ENCODE data around the gene ZNF555. TPM values are rescaled to one million over a fixed set of nuclear protein-coding genes. Genes with fewer than 3 reads are reported as not detected.

Gene ZNF555
- total and polyA plus RNA-seq, 9 of the 15 experiments (the other 6 are each of a cell fraction or from before 2014, with no cell fraction given) = 2.0 to 6.7 (median 5.4) TPM

DNA sequence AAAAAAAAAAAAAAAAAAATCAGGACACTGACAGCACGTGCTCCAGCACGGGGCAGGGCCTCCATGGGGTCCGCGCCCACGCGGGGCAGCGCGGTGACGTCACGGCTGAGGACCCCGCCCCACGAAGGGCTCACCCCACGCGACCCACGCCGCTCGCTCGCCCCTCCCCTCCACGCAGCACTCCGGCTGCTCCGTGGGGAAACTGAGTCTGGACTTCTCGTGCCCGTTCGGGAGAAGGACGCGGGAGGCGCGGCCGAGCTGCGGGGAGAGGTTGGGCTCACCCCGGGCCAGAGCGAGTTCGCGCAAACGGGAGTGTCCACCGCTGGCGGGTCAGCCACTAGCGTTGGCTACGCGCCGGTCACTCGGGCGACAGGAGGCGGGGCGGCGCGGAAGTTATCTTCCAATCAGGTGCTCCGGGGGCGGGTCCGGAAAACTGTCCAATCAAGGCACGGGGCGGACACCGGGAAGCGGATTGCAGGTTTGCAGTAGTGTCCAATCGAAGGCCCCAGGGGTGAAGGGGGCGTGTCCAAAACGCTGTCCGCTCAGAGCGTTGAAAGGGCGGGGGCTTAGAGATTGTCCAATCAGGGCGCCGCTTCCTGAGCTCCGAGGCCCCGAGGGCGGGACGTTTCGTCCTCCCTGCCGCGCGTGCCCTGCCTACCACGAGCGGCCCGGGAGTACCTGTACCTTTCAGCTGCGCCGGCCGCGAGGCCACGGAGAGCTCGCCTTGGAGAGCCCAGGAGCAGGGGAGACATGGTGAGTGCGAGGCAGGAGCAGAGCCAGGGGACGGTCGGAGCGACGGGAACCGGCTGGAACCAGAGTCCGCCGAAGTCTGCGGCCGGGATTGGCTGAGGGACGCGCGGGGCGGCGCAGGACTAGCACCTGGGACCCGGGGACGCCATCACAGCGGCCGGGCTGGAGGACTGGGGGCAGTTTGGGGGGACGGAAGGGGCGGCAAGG, 59.3 kb downstream of the ZNF555 start, which contains the start of gene ZNF57 (continued):
- TF ChIP-seq CHD1 (IDR thresholded peaks at IDR 0.05; ENCODE audit: low read length) = no peak
- TF ChIP-seq, protein P1, sequence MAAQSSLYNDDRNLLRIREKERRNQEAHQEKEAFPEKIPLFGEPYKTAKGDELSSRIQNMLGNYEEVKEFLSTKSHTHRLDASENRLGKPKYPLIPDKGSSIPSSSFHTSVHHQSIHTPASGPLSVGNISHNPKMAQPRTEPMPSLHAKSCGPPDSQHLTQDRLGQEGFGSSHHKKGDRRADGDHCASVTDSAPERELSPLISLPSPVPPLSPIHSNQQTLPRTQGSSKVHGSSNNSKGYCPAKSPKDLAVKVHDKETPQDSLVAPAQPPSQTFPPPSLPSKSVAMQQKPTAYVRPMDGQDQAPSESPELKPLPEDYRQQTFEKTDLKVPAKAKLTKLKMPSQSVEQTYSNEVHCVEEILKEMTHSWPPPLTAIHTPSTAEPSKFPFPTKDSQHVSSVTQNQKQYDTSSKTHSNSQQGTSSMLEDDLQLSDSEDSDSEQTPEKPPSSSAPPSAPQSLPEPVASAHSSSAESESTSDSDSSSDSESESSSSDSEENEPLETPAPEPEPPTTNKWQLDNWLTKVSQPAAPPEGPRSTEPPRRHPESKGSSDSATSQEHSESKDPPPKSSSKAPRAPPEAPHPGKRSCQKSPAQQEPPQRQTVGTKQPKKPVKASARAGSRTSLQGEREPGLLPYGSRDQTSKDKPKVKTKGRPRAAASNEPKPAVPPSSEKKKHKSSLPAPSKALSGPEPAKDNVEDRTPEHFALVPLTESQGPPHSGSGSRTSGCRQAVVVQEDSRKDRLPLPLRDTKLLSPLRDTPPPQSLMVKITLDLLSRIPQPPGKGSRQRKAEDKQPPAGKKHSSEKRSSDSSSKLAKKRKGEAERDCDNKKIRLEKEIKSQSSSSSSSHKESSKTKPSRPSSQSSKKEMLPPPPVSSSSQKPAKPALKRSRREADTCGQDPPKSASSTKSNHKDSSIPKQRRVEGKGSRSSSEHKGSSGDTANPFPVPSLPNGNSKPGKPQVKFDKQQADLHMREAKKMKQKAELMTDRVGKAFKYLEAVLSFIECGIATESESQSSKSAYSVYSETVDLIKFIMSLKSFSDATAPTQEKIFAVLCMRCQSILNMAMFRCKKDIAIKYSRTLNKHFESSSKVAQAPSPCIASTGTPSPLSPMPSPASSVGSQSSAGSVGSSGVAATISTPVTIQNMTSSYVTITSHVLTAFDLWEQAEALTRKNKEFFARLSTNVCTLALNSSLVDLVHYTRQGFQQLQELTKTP (IDR thresholded peaks at IDR 0.05; ENCODE audit: low read depth in 1 of 2, partially characterized antibody in 2 of 2) = no peak
- no peak for TF ChIP-seq ZBTB17 (CRISPR knock-in tag; IDR thresholded peaks at IDR 0.05)
- TF ChIP-seq ZNF146 (CRISPR knock-in tag; IDR thresholded peaks at IDR 0.05; ENCODE audit: unreplicated experiment) = no peak
- TF ChIP-seq, protein P2, sequence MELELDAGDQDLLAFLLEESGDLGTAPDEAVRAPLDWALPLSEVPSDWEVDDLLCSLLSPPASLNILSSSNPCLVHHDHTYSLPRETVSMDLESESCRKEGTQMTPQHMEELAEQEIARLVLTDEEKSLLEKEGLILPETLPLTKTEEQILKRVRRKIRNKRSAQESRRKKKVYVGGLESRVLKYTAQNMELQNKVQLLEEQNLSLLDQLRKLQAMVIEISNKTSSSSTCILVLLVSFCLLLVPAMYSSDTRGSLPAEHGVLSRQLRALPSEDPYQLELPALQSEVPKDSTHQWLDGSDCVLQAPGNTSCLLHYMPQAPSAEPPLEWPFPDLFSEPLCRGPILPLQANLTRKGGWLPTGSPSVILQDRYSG (tag; conservative IDR thresholded peaks at IDR 0.05; ENCODE audit: low read depth) = no peak
- TF ChIP-seq RBM14 (IDR thresholded peaks at IDR 0.05; ENCODE audit: borderline replicate concordance, insufficient read depth, low read depth, low read length) = no peak
- no peak; a peak in 1 of 4 replicates for TF ChIP-seq CSDE1 (IDR thresholded peaks at IDR 0.05)
- no peak for TF ChIP-seq ZNF785 (CRISPR knock-in tag; IDR thresholded peaks at IDR 0.05)
- TF ChIP-seq SRSF7 (optimal IDR thresholded peaks at IDR 0.05; ENCODE audit: low read depth, low read length) = no peak
- TF ChIP-seq ZNF445 (CRISPR knock-in tag; IDR thresholded peaks at IDR 0.05; ENCODE audit: low read depth) = no peak
- TF ChIP-seq HIVEP1 (CRISPR knock-in tag; IDR thresholded peaks at IDR 0.05) = no peak
- no peak for TF ChIP-seq KAT7 (CRISPR knock-in tag; IDR thresholded peaks at IDR 0.05; ENCODE audit: borderline replicate concordance)
- no peak for TF ChIP-seq SRSF3 (IDR thresholded peaks at IDR 0.05; ENCODE audit: insufficient read depth, low read length)
- peak; percentile 49 for TF ChIP-seq SP2 (IDR thresholded peaks at IDR 0.05; ENCODE audit: extremely low read depth, low read depth, low read length, poor library complexity, severe bottlenecking)
- TF ChIP-seq SMARCC2 (IDR thresholded peaks at IDR 0.05; ENCODE audit: low read depth) = no peak
- no peak for TF ChIP-seq ZNF124 (CRISPR knock-in tag; IDR thresholded peaks at IDR 0.05)
- no peak for TF ChIP-seq ZNF23 (CRISPR knock-in tag; IDR thresholded peaks at IDR 0.05)
- TF ChIP-seq MAZ (CRISPR knock-in tag; conservative IDR thresholded peaks at IDR 0.05 in 1 of 2, IDR thresholded peaks at IDR 0.05 in 1 of 2) = 0 out of 4 replicates have a peak, but pooled peaks of 1 of the 2 experiments have one; percentile 25
- TF ChIP-seq ZC3H4 (CRISPR knock-in tag; IDR thresholded peaks at IDR 0.05; ENCODE audit: borderline replicate concordance) = no peak
- TF ChIP-seq BRD4 (IDR thresholded peaks at IDR 0.05) = no peak
- TF ChIP-seq FOXK1 (CRISPR knock-in tag; IDR thresholded peaks at IDR 0.05; ENCODE audit: borderline replicate concordance) = peak; percentile 87; the same call in 1 of the 2 replicates
- TF ChIP-seq NRF1 (conservative IDR thresholded peaks at IDR 0.05 in 1 of 2, IDR thresholded peaks at IDR 0.05 in 1 of 2) = peak; percentile 84 to 87
- TF ChIP-seq RBM39 (optimal IDR thresholded peaks at IDR 0.05; ENCODE audit: low read depth, low read length) = no peak

Measured in K562 (cell line).